Right atrium auricular region (tissue), 2 donors: ENCODE data around the gene SPOCK1. TPM values are rescaled to one million over a fixed set of nuclear protein-coding genes. Genes with fewer than 3 reads are reported as not detected.

Experiments used
- DNase-seq: peaks from one replicate; pipeline ENCODE4 v3.0.0-alpha.2; 2019; ENCODE audit warnings: low spot score
- H3K27ac ChIP-seq, 2 donors: fragments of 200-600 bp; sonication (generic); 1 replicate in 1 of 2; 2 replicates in 1 of 2; pipeline ENCODE4 v1.5.1; 2016 to 2019
- H3K27me3 ChIP-seq, 2 donors: fragments of 200-600 bp; sonication (generic); one replicate each; pipeline versions ENCODE4 v1.5.1 to v1.6.0; 2017 to 2019
- H3K36me3 ChIP-seq: fragments of 200-600 bp; sonication (generic); one replicate; pipeline ENCODE4 v1.5.1; 2016
- H3K4me1 ChIP-seq, 2 donors: fragments of 200-600 bp; sonication (generic); one replicate each; pipeline versions ENCODE4 v1.5.1 to v1.6.0; 2017 to 2019
- H3K4me3 ChIP-seq, 2 donors: fragments of 200-600 bp; sonication (generic); 1 replicate in 1 of 2; 2 replicates in 1 of 2; pipeline ENCODE4 v1.5.1; 2017 to 2019; ENCODE audit warnings: mild to moderate bottlenecking in 1 of 2, moderate library complexity in 1 of 2
- H3K9me3 ChIP-seq, 2 donors: fragments of 200-600 bp; sonication (generic); one replicate each; pipeline ENCODE4 v1.5.1; 2019
- total RNA-seq, 2 donors: library from RNA; depleted of rRNA; stranded (reverse); fragments of >200 nt; gene quantifications; one replicate each; pipeline ENCODE4 v1.1.0, GENCODE V29; 2016
- TF ChIP-seq, protein P1 (sequence below), 2 donors: fragments of 200-600 bp; sonication (generic); IDR thresholded peaks; one replicate each; pipeline ENCODE4 v1.5.1; 2019; ENCODE audit warnings: antibody characterized with exemption in 2 of 2

The SPOCK1 gene
- total RNA-seq, 2 donors from 2014 or later: 59.8 to 84.5 TPM

DNA sequence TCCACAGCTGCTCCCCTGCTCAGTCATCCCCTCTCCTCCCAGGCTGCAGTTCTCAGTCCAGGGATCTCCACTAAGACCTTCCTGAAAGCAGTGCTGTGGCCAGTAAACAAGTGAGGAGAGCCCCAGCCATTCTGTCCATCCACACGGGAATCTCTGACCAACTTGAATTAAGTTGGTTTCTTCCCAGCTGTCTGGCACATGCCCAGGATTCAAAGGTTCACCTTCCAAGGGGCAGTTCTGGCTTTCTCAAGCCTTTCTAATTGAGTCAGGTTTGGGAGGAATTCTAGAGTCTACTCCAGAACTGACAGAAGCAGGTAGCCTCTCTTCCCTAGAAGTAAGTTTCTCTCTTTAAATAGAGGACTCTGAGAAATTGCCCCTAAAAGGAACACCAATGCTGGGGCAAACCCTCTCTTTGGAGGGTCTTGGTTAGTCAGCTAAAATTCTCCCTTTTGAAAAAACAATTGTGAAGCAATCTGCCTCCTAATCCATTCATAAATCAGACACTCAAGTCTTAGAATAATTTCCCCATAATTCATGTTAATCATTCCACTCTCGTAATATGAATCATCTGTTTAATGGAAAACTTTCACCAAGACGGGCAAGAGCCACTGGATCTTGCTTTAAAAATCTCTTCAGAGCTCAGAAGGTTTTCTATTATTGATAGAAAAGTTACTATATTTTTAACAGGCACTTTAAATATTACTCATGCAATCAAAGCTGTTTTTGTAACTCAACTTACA lies 133.8 kb downstream of the SPOCK1 start:
- no peaks in the 10 kb centered on the region for H3K9me3 ChIP-seq
- H3K4me1 ChIP-seq: no peaks in the 10 kb centered on the region
- no peaks in the 10 kb centered on the region for H3K36me3 ChIP-seq
- DNase-seq: no peak
- no peak overlapping the region for H3K27ac ChIP-seq
- H3K4me3 ChIP-seq: no peak overlapping the region
- no peaks in the 10 kb centered on the region for H3K27me3 ChIP-seq
- TF ChIP-seq, protein P1, sequence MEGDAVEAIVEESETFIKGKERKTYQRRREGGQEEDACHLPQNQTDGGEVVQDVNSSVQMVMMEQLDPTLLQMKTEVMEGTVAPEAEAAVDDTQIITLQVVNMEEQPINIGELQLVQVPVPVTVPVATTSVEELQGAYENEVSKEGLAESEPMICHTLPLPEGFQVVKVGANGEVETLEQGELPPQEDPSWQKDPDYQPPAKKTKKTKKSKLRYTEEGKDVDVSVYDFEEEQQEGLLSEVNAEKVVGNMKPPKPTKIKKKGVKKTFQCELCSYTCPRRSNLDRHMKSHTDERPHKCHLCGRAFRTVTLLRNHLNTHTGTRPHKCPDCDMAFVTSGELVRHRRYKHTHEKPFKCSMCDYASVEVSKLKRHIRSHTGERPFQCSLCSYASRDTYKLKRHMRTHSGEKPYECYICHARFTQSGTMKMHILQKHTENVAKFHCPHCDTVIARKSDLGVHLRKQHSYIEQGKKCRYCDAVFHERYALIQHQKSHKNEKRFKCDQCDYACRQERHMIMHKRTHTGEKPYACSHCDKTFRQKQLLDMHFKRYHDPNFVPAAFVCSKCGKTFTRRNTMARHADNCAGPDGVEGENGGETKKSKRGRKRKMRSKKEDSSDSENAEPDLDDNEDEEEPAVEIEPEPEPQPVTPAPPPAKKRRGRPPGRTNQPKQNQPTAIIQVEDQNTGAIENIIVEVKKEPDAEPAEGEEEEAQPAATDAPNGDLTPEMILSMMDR (IDR thresholded peaks at IDR 0.05): no peak

DNA sequence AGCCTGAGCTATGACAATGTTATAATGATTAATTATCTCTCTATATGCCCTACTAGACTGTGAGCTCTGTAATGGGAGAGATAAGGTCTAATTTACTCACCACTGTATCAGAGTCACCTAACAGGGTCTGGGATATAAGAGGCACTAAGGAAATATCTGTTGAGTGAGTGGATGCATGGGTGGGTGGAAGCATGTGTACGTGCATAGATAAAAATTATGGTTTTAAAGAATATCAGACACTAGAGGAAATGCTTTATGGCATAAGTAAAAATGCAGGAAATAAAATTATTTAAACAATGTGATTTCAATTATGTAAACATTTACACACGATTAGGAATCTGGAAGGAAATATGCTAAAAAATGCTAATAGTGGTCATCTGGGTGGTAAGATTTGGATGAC lies 137.8 kb downstream of the SPOCK1 start:
- no peak overlapping the region for H3K4me3 ChIP-seq
- no peak for DNase-seq
- H3K4me1 ChIP-seq: no peaks in the 10 kb centered on the region
- TF ChIP-seq, protein P1 (IDR thresholded peaks at IDR 0.05): no peak
- no peaks in the 10 kb centered on the region for H3K9me3 ChIP-seq
- H3K27me3 ChIP-seq: no peaks in the 10 kb centered on the region
- H3K27ac ChIP-seq: no peak overlapping the region
- no peaks in the 10 kb centered on the region for H3K36me3 ChIP-seq

- no peak overlapping the region for H3K4me3 ChIP-seq
- no peaks in the 10 kb centered on the region for H3K36me3 ChIP-seq
- no peaks in the 10 kb centered on the region for H3K9me3 ChIP-seq
- no peaks in the 10 kb centered on the region for H3K4me1 ChIP-seq
- DNase-seq: no peak
- no peak overlapping the region for H3K27ac ChIP-seq
- TF ChIP-seq, protein P1 (IDR thresholded peaks at IDR 0.05): no peak
- H3K27me3 ChIP-seq: no peaks in the 10 kb centered on the region
Observed at GRCh38 chr5:137360607-137361006, 138.5 kb downstream of the SPOCK1 start.

DNA sequence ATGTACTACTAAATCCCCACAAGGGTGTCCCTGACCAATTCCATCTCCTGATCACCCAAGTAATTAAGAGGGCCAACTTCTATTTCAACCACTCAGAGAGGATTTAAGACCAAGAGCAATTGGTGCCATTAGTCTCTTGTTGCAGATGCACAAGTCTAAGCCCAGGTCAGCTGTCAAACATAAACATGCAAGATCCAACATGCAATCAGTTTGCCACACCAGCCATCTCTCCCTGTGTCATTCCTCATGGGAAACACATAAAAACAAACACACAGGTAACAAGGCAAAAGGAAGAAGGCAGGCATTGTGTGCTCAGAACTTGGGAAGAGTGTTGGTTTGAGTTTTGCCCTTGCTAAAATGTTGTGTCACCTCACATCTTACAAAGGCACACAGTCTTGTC lies 139.2 kb downstream of the SPOCK1 start:
- Histone ChIP-seq H3K27ac (no peak overlapping the region), H3K4me1 (no peaks in the 10 kb centered on the region), H3K27me3 (no peaks in the 10 kb centered on the region), H3K4me3 (no peak overlapping the region), H3K36me3 (no peaks in the 10 kb centered on the region), H3K9me3 (no peaks in the 10 kb centered on the region)
- DNase-seq: no peak
- TF ChIP-seq, protein P1 (IDR thresholded peaks at IDR 0.05): no peak

DNA sequence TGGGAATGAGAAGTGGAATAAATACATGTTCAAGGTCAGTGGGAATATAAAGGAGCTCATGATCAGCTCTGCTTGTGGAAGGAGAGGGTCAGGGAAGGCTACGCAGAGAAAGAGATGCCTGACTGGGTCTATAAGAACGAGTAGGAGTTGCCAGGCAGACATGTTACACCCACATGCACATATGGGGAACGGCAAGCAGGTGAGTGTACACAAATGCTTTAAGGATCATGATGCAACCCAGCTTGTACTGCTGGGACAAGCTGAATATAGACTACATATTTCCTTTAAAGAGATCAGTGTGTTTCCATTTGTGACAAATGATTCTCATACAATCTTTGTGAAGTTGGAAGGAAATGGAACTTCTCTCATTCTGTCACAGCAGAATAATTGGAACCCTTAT lies 141.7 kb downstream of the SPOCK1 start:
- TF ChIP-seq, protein P1 (IDR thresholded peaks at IDR 0.05): no peak
- Histone ChIP-seq H3K36me3 (no peaks in the 10 kb centered on the region), H3K4me3 (no peak overlapping the region), H3K4me1 (no peaks in the 10 kb centered on the region), H3K9me3 (no peaks in the 10 kb centered on the region), H3K27ac (no peak overlapping the region), H3K27me3 (no peaks in the 10 kb centered on the region)
- no peak for DNase-seq

DNA sequence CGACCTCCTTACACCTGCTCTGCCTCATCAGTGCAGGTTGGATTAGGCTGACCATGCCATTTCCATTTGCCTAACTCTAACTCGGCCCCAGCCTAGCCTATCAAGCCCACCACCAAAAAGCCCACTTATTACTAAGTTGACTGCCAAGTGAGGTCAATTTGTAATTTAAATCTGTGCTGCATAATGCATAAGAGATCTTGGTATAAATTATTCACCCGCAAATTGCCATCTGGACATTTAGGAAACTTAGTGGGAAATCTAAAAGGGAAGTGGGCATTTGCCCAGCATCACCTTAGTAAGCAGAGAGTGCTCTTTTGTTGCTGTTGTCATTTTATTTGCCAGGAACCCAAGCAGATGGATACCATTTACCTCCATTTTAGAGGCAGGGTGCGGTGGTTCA lies 143.0 kb downstream of the SPOCK1 start:
- H3K36me3 ChIP-seq: no peaks in the 10 kb centered on the region
- no peaks in the 10 kb centered on the region for H3K9me3 ChIP-seq
- TF ChIP-seq, protein P1 (IDR thresholded peaks at IDR 0.05): no peak
- H3K4me3 ChIP-seq: no peak overlapping the region
- DNase-seq: no peak
- no peaks in the 10 kb centered on the region for H3K4me1 ChIP-seq
- no peaks in the 10 kb centered on the region for H3K27me3 ChIP-seq
- no peak overlapping the region for H3K27ac ChIP-seq
